ENCODE results near the gene AGRN. TPM values are rescaled to one million over a fixed set of nuclear protein-coding genes. Genes with fewer than 3 reads are reported as not detected.
"Not testable (repeated sequence)": the region's sequence is repeated elsewhere in the genome, so short reads cannot be mapped to it uniquely, and the experiment has no call there.

The AGRN gene
- total RNA-seq, 4 donors from 2014 or later: 8.2 to 86.9 (median 26.2) TPM

GRCh38 chr1:1099506-1100183 lies 79.7 kb downstream of the AGRN start:
- H3K36me3 ChIP-seq: no peaks in the 10 kb centered on the region
- no peak overlapping the region for H3K27ac ChIP-seq
- H3K27me3 ChIP-seq: no peaks in the 10 kb centered on the region
- intact Hi-C loops (cut with DNase I; ENCODE audit: low total_unique reads): no loop called here
- TF ChIP-seq CTCF (IDR thresholded peaks at IDR 0.05) (no peak), POLR2A (IDR thresholded peaks at IDR 0.05) (no peak)
- H3K9me3 ChIP-seq: no peaks in the 10 kb centered on the region
- no peaks in the 10 kb centered on the region for H3K4me1 ChIP-seq
- H3K4me3 ChIP-seq: no peak overlapping the region
- no peak for DNase-seq

GRCh38 chr1:1100296-1100695 lies 80.4 kb downstream of the AGRN start:
- H3K27me3 ChIP-seq: no peaks in the 10 kb centered on the region
- H3K4me1 ChIP-seq: no peaks in the 10 kb centered on the region
- intact Hi-C loops (cut with DNase I; ENCODE audit: low total_unique reads): no loop called here
- H3K36me3 ChIP-seq: no peaks in the 10 kb centered on the region
- no peak for TF ChIP-seq CTCF (IDR thresholded peaks at IDR 0.05)
- no peak for TF ChIP-seq POLR2A (IDR thresholded peaks at IDR 0.05)
- H3K4me3 ChIP-seq: no peak overlapping the region
- no peak for DNase-seq
- H3K9me3 ChIP-seq: no peaks in the 10 kb centered on the region
- no peak overlapping the region for H3K27ac ChIP-seq

- no peak overlapping the region for H3K27ac ChIP-seq
- no peaks in the 10 kb centered on the region for H3K36me3 ChIP-seq
- no peak for DNase-seq
- no peaks in the 10 kb centered on the region for H3K27me3 ChIP-seq
- intact Hi-C loops (cut with DNase I; ENCODE audit: low total_unique reads): no loop called here
- TF ChIP-seq POLR2A (IDR thresholded peaks at IDR 0.05) (no peak), CTCF (IDR thresholded peaks at IDR 0.05) (no peak)
- H3K4me3 ChIP-seq: no peak overlapping the region
- H3K4me1 ChIP-seq: no peaks in the 10 kb centered on the region
- peaks cover 0 to under 1% of the 10 kb centered on the region in 2 donors for H3K9me3 ChIP-seq
Observed at GRCh38 chr1:1101503-1101902, 81.6 kb downstream of the AGRN start.

GRCh38 chr1:1104152-1104551 lies 84.2 kb downstream of the AGRN start:
- DNase-seq; intact Hi-C loops (cut with DNase I; ENCODE audit: low total_unique reads): not testable (repeated sequence)

More at GRCh38 chr1:1104152-1104551, 84.2 kb downstream of the AGRN start:
- H3K4me3 ChIP-seq, H3K27me3 ChIP-seq, H3K27ac ChIP-seq, H3K4me1 ChIP-seq, H3K36me3 ChIP-seq, H3K9me3 ChIP-seq: not testable (repeated sequence)

Small RNA genes within 50 kb of the gene (small RNA-seq; reads per million reads assigned to genes)
- gene AL645608.3: not detected

Other genes starting within 250 kb of the AGRN start
- 10 to 100 TPM in 2 of 4 donors, 1 to 10 TPM in 2; 1.0 to 40.7 (median 13.8) TPM for gene SAMD11, start 96.2 kb upstream of the AGRN start, total RNA-seq
- gene NOC2L, start 60.9 kb upstream of the AGRN start, total RNA-seq: 10 to 100 TPM; 21.8 to 58.8 (median 37.5) TPM
- 10 to 100 TPM in 2 of 4 donors, 1 to 10 TPM in 2; 1.8 to 15.3 (median 9.6) TPM for gene KLHL17, start 59.5 kb upstream of the AGRN start, total RNA-seq
- 1 to 10 TPM in 1 of 4 donors, not detected in 3; 1.1 TPM for gene PLEKHN1, start 53.6 kb upstream of the AGRN start, total RNA-seq
- gene PERM1, start 38.0 kb upstream of the AGRN start, total RNA-seq: 1 to 10 TPM in 1 of 4 donors, not detected in 3; 2.3 TPM
- 10 to 100 TPM; 19.6 to 41.0 (median 36.3) TPM for gene HES4, start 20.0 kb upstream of the AGRN start, total RNA-seq
- 10 to 100 TPM in 2 of 4 donors, 1 to 10 TPM in 2; 1.8 to 27.2 (median 15.2) TPM for gene ISG15, start 6.6 kb upstream of the AGRN start, total RNA-seq
- not detected for gene RNF223, start 54.2 kb downstream of the AGRN start, total RNA-seq
- gene C1orf159, start 96.0 kb downstream of the AGRN start, total RNA-seq: 10 to 100 TPM in 3 of 4 donors, 1 to 10 TPM in 1; 4.9 to 20.0 (median 17.9) TPM
- gene TTLL10, start 153.8 kb downstream of the AGRN start, total RNA-seq: under 1 TPM in 2 of 4 donors, not detected in 2; 0.35 to 0.51 TPM
- 1 to 10 TPM in 1 of 4 donors, under 1 TPM in 1, not detected in 2; 0.37 to 2.6 TPM for gene TNFRSF18, start 186.5 kb downstream of the AGRN start, total RNA-seq
- gene TNFRSF4, start 194.0 kb downstream of the AGRN start, total RNA-seq: 1 to 10 TPM in 2 of 4 donors, not detected in 2; 1.3 to 1.5 TPM
- 100 to 1,000 TPM in 1 of 4 donors, 10 to 100 TPM in 3; 29.7 to 105 (median 50.3) TPM for gene SDF4, start 211.9 kb downstream of the AGRN start, total RNA-seq
- gene B3GALT6, start 212.1 kb downstream of the AGRN start, total RNA-seq: 10 to 100 TPM in 3 of 4 donors, 1 to 10 TPM in 1; 1.8 to 23.5 (median 17.6) TPM
- 1 to 10 TPM in 2 of 4 donors, not detected in 2; 3.1 to 8.2 TPM for gene C1QTNF12, start 226.6 kb downstream of the AGRN start, total RNA-seq